ENCODE measurements around the gene NRXN3. TPM values are rescaled to one million over a fixed set of nuclear protein-coding genes. Genes with fewer than 3 reads are reported as not detected.

Gene NRXN3
- total and polyA plus RNA-seq, 2 donors (not counting 1 experiment from before 2014, with no cell fraction given), result 0.83 to 34.6 TPM

- Histone ChIP-seq H3K36me3 (ENCODE audit: control insufficient read depth, insufficient read depth, low read length) (no peaks in the 10 kb centered on the region), H3K4me1 (ENCODE audit: control insufficient read depth, extremely low read depth, insufficient read depth, low read length) (no peaks in the 10 kb centered on the region), H4K20me1 (ENCODE audit: control insufficient read depth, extremely low read depth, insufficient read depth, low read length) (no peaks in the 10 kb centered on the region), H3K4me3 (replicated peaks in 1 of 4; ENCODE audit: control extremely low read depth in 1 of 4, insufficient read depth in 1 of 4, low read depth in 3 of 4, low read length in 4 of 4) (no peak overlapping the region), H3K4me2 (ENCODE audit: extremely low read depth, insufficient read depth, low read length) (no peak overlapping the region), H3K79me2 (ENCODE audit: control insufficient read depth, insufficient read depth, low read length) (no peaks in the 10 kb centered on the region), H3K27ac (ENCODE audit: insufficient read depth, low read length) (no peak overlapping the region), H3K9ac (ENCODE audit: insufficient read depth, low read length) (no peak overlapping the region), H3K9me3 (ENCODE audit: control insufficient read depth, insufficient read depth, low read depth, low read length) (no peaks in the 10 kb centered on the region), H3K27me3 (ENCODE audit: control insufficient read depth, insufficient read depth, low read length) (no peaks in the 10 kb centered on the region), H2AFZ (ENCODE audit: low read length) (no peak overlapping the region)
- no peak for TF ChIP-seq CTCF (conservative IDR thresholded peaks at IDR 0.05 in 1 of 2, IDR thresholded peaks at IDR 0.05 in 1 of 2; ENCODE audit: low read depth in 1 of 2, low read length in 2 of 2)
- TF ChIP-seq EZH2 (IDR thresholded peaks at IDR 0.05; ENCODE audit: low read length, missing control alignments), result no peak
- DNase-seq (ENCODE audit: low read depth in 2 of 2), result no peak
Observed at GRCh38 chr14:78785265-78785664, 615.1 kb downstream of the NRXN3 start.

GRCh38 chr14:78788467-78789360 is 618.5 kb downstream of the NRXN3 start:
- no peak overlapping the region for H3K4me3 ChIP-seq (replicated peaks in 1 of 4; ENCODE audit: control extremely low read depth in 1 of 4, insufficient read depth in 1 of 4, low read depth in 3 of 4, low read length in 4 of 4)
- no peak overlapping the region for H3K27ac ChIP-seq (ENCODE audit: insufficient read depth, low read length)
- no peaks in the 10 kb centered on the region for H3K9me3 ChIP-seq (ENCODE audit: control insufficient read depth, insufficient read depth, low read depth, low read length)
- no peaks in the 10 kb centered on the region for H3K27me3 ChIP-seq (ENCODE audit: control insufficient read depth, insufficient read depth, low read length)
- no peak overlapping the region for H2AFZ ChIP-seq (ENCODE audit: low read length)
- no peak overlapping the region for H3K4me2 ChIP-seq (ENCODE audit: extremely low read depth, insufficient read depth, low read length)
- no peak for DNase-seq (ENCODE audit: low read depth in 2 of 2)
- H3K4me1 ChIP-seq (ENCODE audit: control insufficient read depth, extremely low read depth, insufficient read depth, low read length), result no peaks in the 10 kb centered on the region
- TF ChIP-seq CTCF (conservative IDR thresholded peaks at IDR 0.05 in 1 of 2, IDR thresholded peaks at IDR 0.05 in 1 of 2; ENCODE audit: low read depth in 1 of 2, low read length in 2 of 2), result no peak
- TF ChIP-seq EZH2 (IDR thresholded peaks at IDR 0.05; ENCODE audit: low read length, missing control alignments), result no peak
- no peak overlapping the region for H3K9ac ChIP-seq (ENCODE audit: insufficient read depth, low read length)
- H4K20me1 ChIP-seq (ENCODE audit: control insufficient read depth, extremely low read depth, insufficient read depth, low read length), result no peaks in the 10 kb centered on the region
- H3K36me3 ChIP-seq (ENCODE audit: control insufficient read depth, insufficient read depth, low read length), result no peaks in the 10 kb centered on the region
- H3K79me2 ChIP-seq (ENCODE audit: control insufficient read depth, insufficient read depth, low read length), result no peaks in the 10 kb centered on the region

GRCh38 chr14:78790271-78790670 is 620.1 kb downstream of the NRXN3 start:
- no peak overlapping the region for H3K9ac ChIP-seq (ENCODE audit: insufficient read depth, low read length)
- no peak overlapping the region for H3K4me3 ChIP-seq (replicated peaks in 1 of 4; ENCODE audit: control extremely low read depth in 1 of 4, insufficient read depth in 1 of 4, low read depth in 3 of 4, low read length in 4 of 4)
- H3K27ac ChIP-seq (ENCODE audit: insufficient read depth, low read length), result no peak overlapping the region
- H3K27me3 ChIP-seq (ENCODE audit: control insufficient read depth, insufficient read depth, low read length), result no peaks in the 10 kb centered on the region
- TF ChIP-seq EZH2 (IDR thresholded peaks at IDR 0.05; ENCODE audit: low read length, missing control alignments) (no peak), CTCF (conservative IDR thresholded peaks at IDR 0.05 in 1 of 2, IDR thresholded peaks at IDR 0.05 in 1 of 2; ENCODE audit: low read depth in 1 of 2, low read length in 2 of 2) (no peak)
- no peak for DNase-seq (ENCODE audit: low read depth in 2 of 2)
- H3K4me1 ChIP-seq (ENCODE audit: control insufficient read depth, extremely low read depth, insufficient read depth, low read length), result no peaks in the 10 kb centered on the region
- H3K4me2 ChIP-seq (ENCODE audit: extremely low read depth, insufficient read depth, low read length), result no peak overlapping the region
- H3K9me3 ChIP-seq (ENCODE audit: control insufficient read depth, insufficient read depth, low read depth, low read length), result no peaks in the 10 kb centered on the region
- no peaks in the 10 kb centered on the region for H3K36me3 ChIP-seq (ENCODE audit: control insufficient read depth, insufficient read depth, low read length)
- H4K20me1 ChIP-seq (ENCODE audit: control insufficient read depth, extremely low read depth, insufficient read depth, low read length), result no peaks in the 10 kb centered on the region
- no peak overlapping the region for H2AFZ ChIP-seq (ENCODE audit: low read length)
- no peaks in the 10 kb centered on the region for H3K79me2 ChIP-seq (ENCODE audit: control insufficient read depth, insufficient read depth, low read length)

Data from fibroblast of lung (primary cell).